Measurements from ENCODE around the gene C4orf50.

The C4orf50 gene

DNA sequence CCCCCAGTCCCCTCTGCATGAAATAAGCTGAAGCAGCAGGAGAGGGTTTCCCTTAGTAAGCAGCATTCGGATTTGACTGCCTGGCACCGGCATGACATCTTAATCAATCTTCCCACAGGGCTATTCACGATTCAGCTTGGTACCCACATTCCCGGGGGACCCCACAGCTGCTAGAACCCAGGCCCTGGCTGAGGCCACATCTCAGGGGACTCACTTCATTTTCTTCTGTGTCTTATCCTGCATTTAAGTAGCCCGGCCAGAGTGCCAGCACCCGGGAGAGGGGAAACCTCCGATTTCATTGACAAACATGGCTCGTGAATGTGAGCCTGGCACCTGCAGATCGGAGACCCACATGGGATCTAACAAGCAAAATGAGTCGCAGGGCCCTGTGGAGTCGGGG lies 73.1 kb downstream of the C4orf50 start:
- Histone ChIP-seq H3K4me3 (ENCODE audit: severe bottlenecking) (no peak overlapping the region), H3K27ac (ENCODE audit: poor library complexity, severe bottlenecking) (no peak overlapping the region), H3K36me3 (ENCODE audit: low read depth) (no peaks in the 10 kb centered on the region), H3K4me1 (ENCODE audit: insufficient read depth, poor library complexity, severe bottlenecking) (no peaks in the 10 kb centered on the region), H3K27me3 (ENCODE audit: insufficient read depth, poor library complexity, severe bottlenecking) (no peaks in the 10 kb centered on the region), H3K9me3 (ENCODE audit: severe bottlenecking) (peaks cover 5% of the 10 kb centered on the region)
- ATAC-seq (ENCODE audit: low read depth), result no peak
- DNase-seq (ENCODE audit: low spot score), result peak; percentile 19
- TF ChIP-seq, protein P1, sequence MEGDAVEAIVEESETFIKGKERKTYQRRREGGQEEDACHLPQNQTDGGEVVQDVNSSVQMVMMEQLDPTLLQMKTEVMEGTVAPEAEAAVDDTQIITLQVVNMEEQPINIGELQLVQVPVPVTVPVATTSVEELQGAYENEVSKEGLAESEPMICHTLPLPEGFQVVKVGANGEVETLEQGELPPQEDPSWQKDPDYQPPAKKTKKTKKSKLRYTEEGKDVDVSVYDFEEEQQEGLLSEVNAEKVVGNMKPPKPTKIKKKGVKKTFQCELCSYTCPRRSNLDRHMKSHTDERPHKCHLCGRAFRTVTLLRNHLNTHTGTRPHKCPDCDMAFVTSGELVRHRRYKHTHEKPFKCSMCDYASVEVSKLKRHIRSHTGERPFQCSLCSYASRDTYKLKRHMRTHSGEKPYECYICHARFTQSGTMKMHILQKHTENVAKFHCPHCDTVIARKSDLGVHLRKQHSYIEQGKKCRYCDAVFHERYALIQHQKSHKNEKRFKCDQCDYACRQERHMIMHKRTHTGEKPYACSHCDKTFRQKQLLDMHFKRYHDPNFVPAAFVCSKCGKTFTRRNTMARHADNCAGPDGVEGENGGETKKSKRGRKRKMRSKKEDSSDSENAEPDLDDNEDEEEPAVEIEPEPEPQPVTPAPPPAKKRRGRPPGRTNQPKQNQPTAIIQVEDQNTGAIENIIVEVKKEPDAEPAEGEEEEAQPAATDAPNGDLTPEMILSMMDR (IDR thresholded peaks at IDR 0.05; ENCODE audit: poor library complexity, severe bottlenecking), result no peak

DNA sequence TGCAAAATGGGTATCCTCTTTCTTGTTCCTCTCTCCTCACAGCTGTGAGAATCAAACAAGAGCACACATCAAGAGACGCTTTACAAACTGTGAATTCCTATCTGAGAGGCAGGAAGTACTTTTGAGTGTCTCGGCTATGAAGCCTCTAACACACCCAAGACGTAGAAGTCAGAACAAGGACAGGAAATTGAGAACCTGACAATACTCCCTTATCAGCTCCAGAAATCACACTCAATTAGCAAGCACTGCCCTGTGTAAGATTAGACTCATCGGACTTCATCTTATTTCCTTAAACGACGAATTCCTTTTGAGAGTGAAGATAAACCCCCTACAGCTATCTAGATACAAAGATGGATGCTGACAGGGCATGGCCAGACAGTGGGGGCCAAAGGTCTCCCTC lies 74.7 kb downstream of the C4orf50 start:
- H3K27ac ChIP-seq (ENCODE audit: poor library complexity, severe bottlenecking), result no peak overlapping the region
- H3K4me3 ChIP-seq (ENCODE audit: severe bottlenecking), result no peak overlapping the region
- no peaks in the 10 kb centered on the region for H3K27me3 ChIP-seq (ENCODE audit: insufficient read depth, poor library complexity, severe bottlenecking)
- TF ChIP-seq, protein P1 (IDR thresholded peaks at IDR 0.05; ENCODE audit: poor library complexity, severe bottlenecking), result no peak
- H3K36me3 ChIP-seq (ENCODE audit: low read depth), result no peaks in the 10 kb centered on the region
- DNase-seq (ENCODE audit: low spot score) (no peak), ATAC-seq (ENCODE audit: low read depth) (no peak)
- no peaks in the 10 kb centered on the region for H3K4me1 ChIP-seq (ENCODE audit: insufficient read depth, poor library complexity, severe bottlenecking)
- peaks cover 5% of the 10 kb centered on the region for H3K9me3 ChIP-seq (ENCODE audit: severe bottlenecking)

DNA sequence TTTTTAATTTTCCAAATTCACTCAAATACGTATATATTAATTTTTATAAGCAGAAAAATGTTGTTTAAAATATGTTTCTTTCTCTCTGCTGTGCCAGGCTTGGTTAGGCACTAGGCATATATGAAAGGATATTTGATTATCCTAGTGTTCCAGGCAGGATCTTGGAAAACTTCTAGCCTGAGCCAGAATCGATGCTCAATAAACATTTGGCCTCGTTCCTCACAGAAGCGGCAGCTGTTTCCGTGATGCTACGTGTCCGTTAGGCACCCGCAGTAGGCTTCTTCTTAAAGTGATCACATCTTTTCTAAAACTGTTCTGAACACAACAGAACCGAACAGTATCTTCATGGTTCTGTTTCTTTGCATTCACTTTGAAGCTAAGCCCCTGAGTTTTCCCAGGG lies 75.3 kb downstream of the C4orf50 start:
- Histone ChIP-seq H3K9me3 (ENCODE audit: severe bottlenecking) (peaks cover 5% of the 10 kb centered on the region), H3K27ac (ENCODE audit: poor library complexity, severe bottlenecking) (no peak overlapping the region), H3K27me3 (ENCODE audit: insufficient read depth, poor library complexity, severe bottlenecking) (no peaks in the 10 kb centered on the region), H3K4me3 (ENCODE audit: severe bottlenecking) (no peak overlapping the region), H3K36me3 (ENCODE audit: low read depth) (no peaks in the 10 kb centered on the region), H3K4me1 (ENCODE audit: insufficient read depth, poor library complexity, severe bottlenecking) (no peaks in the 10 kb centered on the region)
- TF ChIP-seq, protein P1 (IDR thresholded peaks at IDR 0.05; ENCODE audit: poor library complexity, severe bottlenecking), result no peak
- DNase-seq (ENCODE audit: low spot score) (no peak), ATAC-seq (ENCODE audit: low read depth) (no peak)

DNA sequence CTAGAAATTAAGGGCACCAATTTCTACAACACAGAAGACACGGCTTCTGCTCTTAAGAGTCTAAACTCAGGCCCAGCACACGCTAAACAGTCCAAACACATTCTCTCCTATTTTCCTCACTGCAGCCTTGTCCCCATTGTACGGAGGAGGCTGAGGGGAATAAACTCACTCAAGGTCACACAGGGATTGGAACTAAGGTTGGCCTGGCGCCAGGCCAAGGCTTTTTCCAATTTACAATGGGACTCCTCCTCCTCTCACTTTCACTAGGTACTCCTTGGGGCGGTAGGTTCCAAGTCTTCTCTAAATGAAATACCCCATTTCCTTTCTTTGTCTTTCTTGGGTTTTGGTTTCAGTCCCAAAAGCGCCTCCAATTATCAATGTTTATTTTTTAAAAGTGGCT lies 76.6 kb downstream of the C4orf50 start:
- H3K27me3 ChIP-seq (ENCODE audit: insufficient read depth, poor library complexity, severe bottlenecking), result peaks cover 4% of the 10 kb centered on the region
- TF ChIP-seq, protein P1 (IDR thresholded peaks at IDR 0.05; ENCODE audit: poor library complexity, severe bottlenecking), result no peak
- H3K4me3 ChIP-seq (ENCODE audit: severe bottlenecking), result no peak overlapping the region
- H3K9me3 ChIP-seq (ENCODE audit: severe bottlenecking), result peaks cover 2% of the 10 kb centered on the region
- H3K27ac ChIP-seq (ENCODE audit: poor library complexity, severe bottlenecking), result no peak overlapping the region
- ATAC-seq (ENCODE audit: low read depth), result no peak
- H3K4me1 ChIP-seq (ENCODE audit: insufficient read depth, poor library complexity, severe bottlenecking), result no peaks in the 10 kb centered on the region
- peak; percentile 2 for DNase-seq (ENCODE audit: low spot score)
- H3K36me3 ChIP-seq (ENCODE audit: low read depth), result no peaks in the 10 kb centered on the region

DNA sequence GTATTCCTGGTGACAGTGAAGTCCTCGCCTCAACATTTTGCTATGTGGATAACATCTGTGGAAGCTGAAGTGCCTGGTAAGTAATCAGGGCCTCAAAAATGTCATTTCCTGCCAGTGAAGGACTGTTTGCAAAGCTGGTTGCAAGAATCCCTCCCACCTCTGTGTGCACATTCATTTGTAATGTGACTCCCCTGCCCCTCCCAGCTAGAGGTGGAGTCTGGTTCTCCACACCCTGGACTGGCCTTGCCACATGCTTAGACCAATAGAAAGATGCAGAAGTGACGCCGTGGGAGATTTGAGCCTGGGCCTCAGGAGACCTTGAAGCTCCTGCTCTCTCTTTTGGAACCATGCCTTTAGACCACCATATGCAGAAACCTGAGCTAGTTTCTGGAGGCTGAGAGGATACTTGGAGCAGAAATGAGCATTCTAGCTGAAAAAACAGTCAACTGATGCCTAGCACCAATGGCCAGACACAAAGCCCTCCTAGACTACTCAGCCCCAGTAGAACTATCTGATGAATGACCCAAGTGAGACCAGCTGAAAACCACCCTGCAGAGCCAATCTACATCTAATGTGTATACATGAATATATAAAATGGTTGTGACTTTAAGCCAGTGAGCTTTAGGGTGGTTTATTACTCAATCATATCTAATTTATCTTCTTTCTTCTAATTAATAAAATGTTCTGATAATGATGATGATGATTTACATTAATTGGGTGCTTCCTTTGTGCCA lies 77.6 kb downstream of the C4orf50 start:
- Histone ChIP-seq H3K9me3 (ENCODE audit: severe bottlenecking) (no peaks in the 10 kb centered on the region), H3K4me3 (ENCODE audit: severe bottlenecking) (no peak overlapping the region), H3K36me3 (ENCODE audit: low read depth) (no peaks in the 10 kb centered on the region), H3K27ac (ENCODE audit: poor library complexity, severe bottlenecking) (no peak overlapping the region), H3K4me1 (ENCODE audit: insufficient read depth, poor library complexity, severe bottlenecking) (no peaks in the 10 kb centered on the region), H3K27me3 (ENCODE audit: insufficient read depth, poor library complexity, severe bottlenecking) (peaks cover 4% of the 10 kb centered on the region)
- DNase-seq (ENCODE audit: low spot score), result peak; percentile 19
- 0 out of 3 replicates have a peak, but pooled peaks have one; percentile 23 for ATAC-seq (ENCODE audit: low read depth)
- TF ChIP-seq, protein P1 (IDR thresholded peaks at IDR 0.05; ENCODE audit: poor library complexity, severe bottlenecking), result no peak
